OCI-LY3 (cell line): ENCODE measurements around the gene TASL.
A peak's percentile ranks its signal among the peaks of the same experiment; 100 is the strongest.
"Not testable (repeated sequence)": the region's sequence is repeated elsewhere in the genome, so short reads cannot be mapped to it uniquely, and the experiment has no call there.

Experiments
- H2AFZ ChIP-seq: fragments of 200-600, 300-600 bp; shearing (Covaris generic); 2 replicates; pipeline ENCODE4 v1.6.0; 2014; ENCODE audit warnings: antibody characterized with exemption, low read depth, low read length
- H3K27ac ChIP-seq: fragments of 200-600, 300-600 bp; sonication (generic); 2 replicates; pipeline ENCODE4 v1.5.1; 2014; ENCODE audit warnings: mild to moderate bottlenecking, low read length, moderate library complexity, mixed read lengths
- H3K27me3 ChIP-seq: fragments of 200-600, 300-600 bp; sonication (generic); 2 replicates; pipeline ENCODE4 v1.6.1; 2014; ENCODE audit warnings: low read depth, low read length, mixed read lengths
- H3K36me3 ChIP-seq: fragments of 200-600, 300-600 bp; sonication (generic); replicated peaks from 2 replicates; pipeline ENCODE3; 2014; ENCODE audit warnings: low read depth, low read length, mixed read lengths
- H3K4me1 ChIP-seq: fragments of 300-600, 200-600 bp; sonication (generic); 2 replicates; pipeline ENCODE4 v1.6.1; 2014; ENCODE audit warnings: low read length, mixed read lengths
- H3K4me2 ChIP-seq: fragments of 200-600, 300-600 bp; sonication (generic); 2 replicates; pipeline ENCODE4 v1.6.1; 2014; ENCODE audit warnings: low read length, mixed read lengths
- H3K4me3 ChIP-seq: fragments of 300-600, 200-600 bp; sonication (generic); 2 replicates; pipeline ENCODE4 v1.5.1; 2014; ENCODE audit warnings: antibody characterized with exemption, mild to moderate bottlenecking, low read length, moderate library complexity
- H3K79me2 ChIP-seq: fragments of 300-600, 200-600 bp; shearing (Covaris generic); 2 replicates; pipeline ENCODE4 v1.6.1; 2014; ENCODE audit warnings: mild to moderate bottlenecking, low read length, mixed read lengths
- H3K9ac ChIP-seq: fragments of 300-600, 200-600 bp; shearing (Covaris generic); 2 replicates; pipeline ENCODE4 v1.6.0; 2014; ENCODE audit warnings: mild to moderate bottlenecking, low read length, moderate library complexity
- H3K9me3 ChIP-seq: fragments of 200-600, 300-600 bp; shearing (Covaris generic); 2 replicates; pipeline ENCODE4 v1.6.1; 2014; ENCODE audit warnings: low read length, mixed read lengths; ENCODE audit not compliant: insufficient read depth
- H4K20me1 ChIP-seq: fragments of 200-600, 300-600 bp; sonication (generic); 2 replicates; pipeline ENCODE4 v1.6.1; 2016; ENCODE audit warnings: low read length, mixed read lengths; ENCODE audit not compliant: insufficient read depth
- CTCF ChIP-seq: fragments of 200-600, 300-600 bp; sonication (generic); IDR thresholded peaks from 2 replicates; pipeline ENCODE4 v1.5.1; 2014; ENCODE audit warnings: antibody characterized with exemption, low read length, low read depth
- EZH2phosphoT487 ChIP-seq: fragments of 200-600 bp; shearing (Covaris generic); IDR thresholded peaks from 2 replicates; pipeline ENCODE4 v1.6.1; 2018; ENCODE audit warnings: antibody characterized with exemption, mixed run types, low read depth

TASL gene

GRCh38 chrX:30570505-30570904 is 7.1 kb downstream of the TASL start:
- Histone ChIP-seq H3K36me3 (peaks cover 52% of the 10 kb centered on the region), H3K4me2 (no peak overlapping the region), H4K20me1 (peaks cover 19% of the 10 kb centered on the region), H3K79me2 (peaks cover 96% of the 10 kb centered on the region), H3K4me1 (peaks cover 50% of the 10 kb centered on the region), H3K27ac (0 out of 2 replicates have a peak overlapping the region, but pooled peaks have one; percentile 100), H3K4me3 (no peak overlapping the region), H3K27me3 (no peaks in the 10 kb centered on the region), H3K9me3 (no peaks in the 10 kb centered on the region), H3K9ac (no peak overlapping the region), H2AFZ (no peak overlapping the region)
- TF ChIP-seq EZH2phosphoT487 (no peak), CTCF (peak; percentile 50)

DNA sequence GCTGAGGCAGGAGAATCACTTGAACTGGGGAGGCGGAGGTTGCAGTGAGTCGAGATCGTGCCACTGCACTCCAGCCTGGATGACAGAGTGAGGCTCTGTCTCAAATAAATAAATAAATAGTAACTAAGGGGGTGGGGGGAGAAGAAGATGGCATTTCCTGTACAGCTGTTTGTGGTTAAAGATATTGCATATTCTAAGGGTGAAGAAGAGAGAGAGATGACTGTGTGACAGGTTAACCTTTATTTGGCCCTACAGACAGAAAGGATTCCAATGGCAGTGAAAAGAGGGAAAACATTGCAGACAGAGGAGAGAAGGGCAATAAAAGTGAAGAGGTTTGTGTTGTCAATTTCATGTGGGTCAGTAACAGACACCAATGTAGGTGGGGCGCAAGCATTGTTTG is 9.4 kb downstream of the TASL start:
- Histone ChIP-seq H3K9me3 (peaks cover 5% of the 10 kb centered on the region; the same call in 1 of the 2 replicates), H3K36me3 (peaks cover 58% of the 10 kb centered on the region), H3K4me2 (0 out of 2 replicates have a peak overlapping the region, but pooled peaks have one; percentile 12), H4K20me1 (peaks cover 41% of the 10 kb centered on the region), H3K27ac (no peak overlapping the region), H3K4me3 (no peak overlapping the region), H2AFZ (no peak overlapping the region), H3K4me1 (peaks cover 35% of the 10 kb centered on the region), H3K9ac (no peak overlapping the region), H3K79me2 (peaks cover 96% of the 10 kb centered on the region), H3K27me3 (no peaks in the 10 kb centered on the region)
- TF ChIP-seq EZH2phosphoT487 (no peak), CTCF (no peak)

- H4K20me1 ChIP-seq: peaks cover 64% of the 10 kb centered on the region
- H3K4me2 ChIP-seq, H2AFZ ChIP-seq: not testable (repeated sequence)
Measured at GRCh38 chrX:30563070-30563469, 14.5 kb downstream of the TASL start.

GRCh38 chrX:30561191-30561590 is 16.4 kb downstream of the TASL start:
- H2AFZ ChIP-seq: no peak overlapping the region
- H3K79me2 ChIP-seq: peaks cover 71% of the 10 kb centered on the region
- H3K4me2 ChIP-seq: no peak overlapping the region
- H3K4me1 ChIP-seq: no peaks in the 10 kb centered on the region
- H3K9ac ChIP-seq: no peak overlapping the region
- H4K20me1 ChIP-seq: peaks cover 64% of the 10 kb centered on the region
- H3K27me3 ChIP-seq: no peaks in the 10 kb centered on the region
- no peak overlapping the region for H3K27ac ChIP-seq
- H3K4me3 ChIP-seq: no peak overlapping the region
- peaks cover 5% of the 10 kb centered on the region; the same call in 1 of the 2 replicates for H3K9me3 ChIP-seq
- peaks cover 71% of the 10 kb centered on the region for H3K36me3 ChIP-seq
- TF ChIP-seq CTCF (no peak), EZH2phosphoT487 (no peak)

More at GRCh38 chrX:30563070-30563469, 14.5 kb downstream of the TASL start:
- H3K4me3 ChIP-seq, H3K9me3 ChIP-seq, H3K27me3 ChIP-seq, H3K9ac ChIP-seq, H3K27ac ChIP-seq, H3K4me1 ChIP-seq: not testable (repeated sequence)
- H3K36me3 ChIP-seq: peaks cover 77% of the 10 kb centered on the region
- peaks cover 89% of the 10 kb centered on the region for H3K79me2 ChIP-seq
